GM23248 (cell line): ENCODE measurements around the gene KCTD3. TPM values are rescaled to one million over a fixed set of nuclear protein-coding genes. Genes with fewer than 3 reads are reported as not detected.
A peak's percentile ranks its signal among the peaks of the same experiment; 100 is the strongest.

ENCODE experiments used
- DNase-seq: peaks from one replicate; pipeline ENCODE4 v3.0.0-alpha.2; 2015
- H2AFZ ChIP-seq: fragments of 200-600 bp; sonication (generic); 2 replicates; pipeline ENCODE4 v1.6.1; 2016; ENCODE audit warnings: antibody characterized with exemption
- H3F3A ChIP-seq: fragments of 200-600 bp; sonication (generic); 2 replicates; pipeline ENCODE4 v1.6.1; 2016; ENCODE audit warnings: mild to moderate bottlenecking, antibody characterized with exemption, mixed run types; ENCODE audit not compliant: insufficient read depth
- H3K27ac ChIP-seq: fragments of 200-600 bp; sonication (generic); 2 replicates; pipeline ENCODE4 v1.5.1; 2016; ENCODE audit warnings: mild to moderate bottlenecking
- H3K27me3 ChIP-seq: fragments of 200-600 bp; sonication (generic); replicated peaks from 2 replicates; pipeline ENCODE4 v1.6.1; 2016; ENCODE audit warnings: mild to moderate bottlenecking; ENCODE audit not compliant: insufficient read depth
- H3K36me3 ChIP-seq: fragments of 200-600 bp; sonication (generic); 2 replicates; pipeline ENCODE4 v1.6.1; 2016; ENCODE audit warnings: low read depth, mild to moderate bottlenecking
- H3K4me1 ChIP-seq: fragments of 200-600 bp; sonication (generic); 2 replicates; pipeline ENCODE4 v1.6.1; 2016; ENCODE audit warnings: mild to moderate bottlenecking; ENCODE audit not compliant: insufficient read depth
- H3K4me2 ChIP-seq: fragments of 200-600 bp; sonication (generic); one replicate; pipeline ENCODE4 v1.6.1; 2016; ENCODE audit warnings: mild to moderate bottlenecking; ENCODE audit not compliant: unreplicated experiment
- H3K4me3 ChIP-seq: fragments of 200-600 bp; sonication (generic); 2 replicates; pipeline ENCODE4 v1.5.1; 2016; ENCODE audit warnings: mild to moderate bottlenecking
- H3K79me2 ChIP-seq: fragments of 200-600 bp; sonication (generic); 2 replicates; pipeline ENCODE4 v1.6.1; 2016; ENCODE audit warnings: mild to moderate bottlenecking; ENCODE audit not compliant: insufficient read depth
- H3K9ac ChIP-seq: fragments of 200-600 bp; sonication (generic); 2 replicates; pipeline ENCODE4 v1.6.1; 2016; ENCODE audit warnings: mild to moderate bottlenecking
- H3K9me2 ChIP-seq: fragments of 200-600 bp; sonication (generic); 2 replicates; pipeline ENCODE4 v1.6.1; 2016; ENCODE audit warnings: mixed run types, mild to moderate bottlenecking, moderate library complexity; ENCODE audit not compliant: insufficient read depth
- H3K9me3 ChIP-seq: fragments of 200-600 bp; sonication (generic); one replicate; pipeline ENCODE4 v1.6.1; 2017; ENCODE audit warnings: low read depth
- H4K20me1 ChIP-seq: fragments of 200-600 bp; sonication (generic); 2 replicates; pipeline ENCODE4 v1.6.0; 2016; ENCODE audit not compliant: insufficient read depth
- EZH2 ChIP-seq: fragments of 200-600 bp; sonication (generic); IDR thresholded peaks from 2 replicates; pipeline ENCODE4 v1.6.1; 2018; ENCODE audit warnings: antibody characterized with exemption, mild to moderate bottlenecking; ENCODE audit not compliant: insufficient read depth, poor library complexity, severe bottlenecking
- EZH2phosphoT487 ChIP-seq: fragments of 200-600 bp; sonication (generic); IDR thresholded peaks from 2 replicates; pipeline ENCODE4 v1.6.1; 2018; ENCODE audit warnings: antibody characterized with exemption, moderate library complexity, mild to moderate bottlenecking, low read depth; ENCODE audit not compliant: insufficient read depth
- WGBS, 2 experiments: methylation state at CpG; one replicate each; pipeline ENCODE4 v1.1.6; 2015 to 2017; ENCODE audit warnings: low lambda C conversion rate in 2 of 2, low coverage in 1 of 2; ENCODE audit errors: missing lambda C conversion rate in 2 of 2; 5-methylcytosine and 5-hydroxymethylcytosine counted together
- in situ Hi-C: fragments of 300-500 bp; cut with MboI; formaldehyde crosslinking; loops from 2 replicates; pipeline ENCODE4 v1.15.0; 2020
- polyA plus RNA-seq: library from polyadenylated mRNA; unstranded; fragments of >200 nt; fragmentation: Nextera tagmentation; extraction: Ambion mirVana; gene quantifications from 2 replicates; pipeline ENCODE4 v1.2.1, GENCODE V29; 2016
- total RNA-seq: library from RNA; depleted of rRNA; stranded (reverse); fragments of >200 nt; shearing (Covaris generic); gene quantifications from 2 replicates; pipeline ENCODE4 v1.2.3, GENCODE V29; 2014

Gene KCTD3
- total and polyA plus RNA-seq, 2 experiments from 2014 or later = 17.5 to 32.0 TPM

DNA sequence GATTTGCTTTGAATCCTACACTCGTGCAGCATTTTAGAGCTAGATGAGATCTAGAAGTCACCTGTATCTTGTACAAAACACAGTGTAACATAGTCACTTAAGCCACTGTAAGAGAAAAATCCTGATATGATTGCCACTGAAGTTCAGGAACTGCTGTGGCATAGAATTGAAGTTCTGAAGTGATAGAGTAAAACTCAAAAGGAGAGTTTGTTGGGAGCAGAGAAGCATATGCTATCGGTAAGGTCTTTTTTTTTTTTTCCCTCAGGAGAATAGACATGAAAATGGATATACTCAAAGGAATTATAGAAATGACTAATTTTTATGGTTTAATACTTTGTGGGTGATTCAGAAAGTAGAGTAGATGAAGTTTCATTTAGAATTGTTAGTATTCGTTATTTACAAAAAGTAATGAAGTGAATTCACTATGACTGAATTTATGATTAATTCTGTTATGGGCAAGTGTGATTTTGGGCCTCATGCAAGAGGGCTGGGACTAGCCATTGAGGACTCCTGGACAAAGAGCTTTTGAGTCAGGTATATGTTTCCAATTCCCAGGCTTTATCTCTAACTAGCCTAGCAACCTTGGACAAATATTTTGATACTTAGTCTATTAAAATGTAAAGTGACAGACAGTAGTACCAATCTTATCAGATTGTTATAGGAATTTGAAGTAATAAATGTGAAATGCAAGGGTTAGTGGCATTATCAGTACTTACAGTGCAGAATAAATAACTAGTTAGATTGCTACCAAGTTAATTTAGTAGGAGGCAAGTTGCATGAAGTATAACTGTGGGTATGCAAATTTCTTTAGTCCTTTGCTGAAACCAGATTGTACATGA lies 3.1 kb downstream of the KCTD3 start:
- H3K9ac ChIP-seq = peak overlapping the region; percentile 86; the same call in 1 of the 2 replicates
- 43 to 45% methylated on average over 3 of the region's 3 CpGs for WGBS, 2 experiments
- no peaks in the 10 kb centered on the region for H3K36me3 ChIP-seq

GRCh38 chr1:215581896-215582295 lies 14.8 kb downstream of the KCTD3 start:
- Histone ChIP-seq H3K27me3 (no peaks in the 10 kb centered on the region), H3F3A (no peaks in the 10 kb centered on the region; the same call in 1 of the 2 replicates), H3K27ac (no peak overlapping the region), H3K79me2 (peaks cover 16% of the 10 kb centered on the region), H4K20me1 (no peaks in the 10 kb centered on the region), H3K9ac (no peak overlapping the region), H3K9me3 (no peaks in the 10 kb centered on the region), H3K4me3 (no peak overlapping the region), H3K36me3 (peaks cover 56% of the 10 kb centered on the region), H2AFZ (no peak overlapping the region), H3K4me1 (0 out of 2 replicates have a peak, but pooled peaks cover 4% of the 10 kb centered on the region), H3K4me2 (no peak overlapping the region), H3K9me2 (no peaks in the 10 kb centered on the region)
- 93 to 98% methylated on average over 2 of the region's 2 CpGs for WGBS, 2 experiments
- TF ChIP-seq EZH2 = no peak
- no peak for TF ChIP-seq EZH2phosphoT487
- DNase-seq = no peak
- in situ Hi-C loops = no loop called here

More for the DNA sequence above, 3.1 kb downstream of the KCTD3 start:
- DNase-seq = peak; percentile 33
- H4K20me1 ChIP-seq = no peaks in the 10 kb centered on the region
- peaks cover 35% of the 10 kb centered on the region for H3K4me1 ChIP-seq
- peaks cover 68% of the 10 kb centered on the region for H3K79me2 ChIP-seq
- no peak for TF ChIP-seq EZH2phosphoT487
- no peak for TF ChIP-seq EZH2
- H3K4me2 ChIP-seq = peak overlapping the region; percentile 96
- H3F3A ChIP-seq = peaks cover 40% of the 10 kb centered on the region
- H3K4me3 ChIP-seq = peak overlapping the region; percentile 93
- no peak overlapping the region for H2AFZ ChIP-seq
- no peaks in the 10 kb centered on the region for H3K27me3 ChIP-seq
- no peaks in the 10 kb centered on the region for H3K9me3 ChIP-seq
- no peaks in the 10 kb centered on the region for H3K9me2 ChIP-seq
- in situ Hi-C loops = no loop called here
- peak overlapping the region; percentile 81 for H3K27ac ChIP-seq

DNA sequence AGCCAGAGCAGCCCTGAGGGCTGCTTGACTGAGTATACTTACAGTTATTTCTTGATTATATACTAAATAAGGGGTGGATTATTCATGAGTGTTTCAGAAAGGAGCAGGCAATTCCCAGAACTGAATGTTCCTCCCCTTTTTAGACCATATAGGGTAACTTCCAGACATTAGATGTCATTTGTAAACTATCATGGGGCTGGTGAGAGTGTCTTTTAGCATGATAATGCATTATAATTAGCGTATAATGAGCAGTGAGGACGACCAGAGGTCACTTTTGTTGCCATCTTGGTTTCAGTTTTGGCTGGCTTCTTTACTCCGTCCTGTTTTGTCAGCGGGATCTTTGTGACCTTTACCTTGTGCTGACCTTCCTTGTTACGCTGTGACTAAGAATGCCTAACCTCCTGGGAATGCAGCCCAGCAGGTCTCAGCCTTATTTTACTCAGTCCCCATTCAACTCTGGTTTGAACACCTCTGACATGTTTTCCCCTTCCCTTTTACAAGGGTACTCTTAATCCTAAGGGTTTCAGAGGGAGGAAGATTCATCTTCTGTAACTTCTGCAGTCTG lies 16.2 kb downstream of the KCTD3 start:
- H3K27me3 ChIP-seq = no peaks in the 10 kb centered on the region
- in situ Hi-C loops = no loop called here
- H3F3A ChIP-seq = no peaks in the 10 kb centered on the region; the same call in 1 of the 2 replicates
- no peak overlapping the region for H3K27ac ChIP-seq
- H3K9ac ChIP-seq = no peak overlapping the region
- H4K20me1 ChIP-seq = no peaks in the 10 kb centered on the region
- H3K79me2 ChIP-seq = peaks cover 2% of the 10 kb centered on the region; the same call in 1 of the 2 replicates
- no peaks in the 10 kb centered on the region for H3K9me2 ChIP-seq
- no peak overlapping the region for H3K4me3 ChIP-seq
- no peak for DNase-seq
- H3K36me3 ChIP-seq = peaks cover 42% of the 10 kb centered on the region
- no peak overlapping the region for H3K4me2 ChIP-seq
- WGBS, 2 experiments = 97 to 99% methylated on average over 5 of the region's 5 CpGs
- TF ChIP-seq EZH2 (no peak), EZH2phosphoT487 (no peak)
- H2AFZ ChIP-seq = no peak overlapping the region
- no peaks in the 10 kb centered on the region for H3K9me3 ChIP-seq
- 0 out of 2 replicates have a peak, but pooled peaks cover 4% of the 10 kb centered on the region for H3K4me1 ChIP-seq

GRCh38 chr1:215584389-215584788 lies 17.3 kb downstream of the KCTD3 start:
- no peaks in the 10 kb centered on the region for H3K9me3 ChIP-seq
- no peak overlapping the region for H3K4me2 ChIP-seq
- WGBS, 2 experiments = 96% methylated on average over 1 of the region's 1 CpG
- DNase-seq = no peak
- H3K4me1 ChIP-seq = 0 out of 2 replicates have a peak, but pooled peaks cover 4% of the 10 kb centered on the region
- H3K27me3 ChIP-seq = no peaks in the 10 kb centered on the region
- H3K27ac ChIP-seq = no peak overlapping the region
- no peaks in the 10 kb centered on the region for H4K20me1 ChIP-seq
- H3K9ac ChIP-seq = no peak overlapping the region
- peaks cover 33% of the 10 kb centered on the region for H3K36me3 ChIP-seq
- H3F3A ChIP-seq = no peaks in the 10 kb centered on the region; the same call in 1 of the 2 replicates
- H3K4me3 ChIP-seq = no peak overlapping the region
- in situ Hi-C loops = no loop called here
- no peak overlapping the region for H2AFZ ChIP-seq
- H3K9me2 ChIP-seq = no peaks in the 10 kb centered on the region
- H3K79me2 ChIP-seq = no peaks in the 10 kb centered on the region
- TF ChIP-seq EZH2 (no peak), EZH2phosphoT487 (no peak)
